Mesothelial cell of epicardium (in vitro differentiated cells): ENCODE data around the gene HNRNPUL1. TPM values are rescaled to one million over a fixed set of nuclear protein-coding genes. Genes with fewer than 3 reads are reported as not detected.
"Not testable (repeated sequence)": the region's sequence is repeated elsewhere in the genome, so short reads cannot be mapped to it uniquely, and the experiment has no call there.

ENCODE experiments used
- DNase-seq, 2 experiments: peaks; one replicate each; pipeline ENCODE4 v3.0.0; 2021; ENCODE audit warnings: low spot score in 2 of 2; ENCODE audit not compliant: unreplicated experiment in 2 of 2
- H3K27ac Mint-ChIP-seq: 2 replicates; pipeline ENCODE4 v1.8.0; 2021; ENCODE audit warnings: mixed read lengths
- H3K27me3 Mint-ChIP-seq: 2 replicates; pipeline ENCODE4 v1.8.0; 2021; ENCODE audit warnings: low read depth, mixed read lengths
- H3K36me3 Mint-ChIP-seq: 2 replicates; pipeline ENCODE4 v1.8.0; 2021; ENCODE audit warnings: mixed read lengths
- H3K4me1 Mint-ChIP-seq: 2 replicates; pipeline ENCODE4 v1.8.0; 2021; ENCODE audit warnings: mixed read lengths
- H3K4me3 Mint-ChIP-seq: 2 replicates; pipeline ENCODE4 v1.8.0; 2021; ENCODE audit warnings: mild to moderate bottlenecking, moderate library complexity, mixed read lengths
- H3K9me3 Mint-ChIP-seq: 2 replicates; pipeline ENCODE4 v1.8.0; 2021; ENCODE audit warnings: mixed read lengths
- CTCF ChIP-seq: fragments of 200-600 bp; sonication (generic); IDR thresholded peaks from one replicate; pipeline ENCODE4 v1.5.0; 2021; ENCODE audit warnings: antibody characterized with exemption; ENCODE audit not compliant: unreplicated experiment
- total RNA-seq: library from RNA; stranded (reverse); gene quantifications from 3 replicates; pipeline ENCODE4 v1.2.1, GENCODE V29; 2021

The HNRNPUL1 gene
- total RNA-seq, 1 donor from 2014 or later = 246 TPM

GRCh38 chr19:41288673-41289530 lies 24.7 kb downstream of the HNRNPUL1 start:
- H3K27ac Mint-ChIP-seq = no peak overlapping the region
- H3K36me3 Mint-ChIP-seq = peaks cover 41% of the 10 kb centered on the region
- DNase-seq = no peak

GRCh38 chr19:41289814-41290213 lies 25.6 kb downstream of the HNRNPUL1 start:
- not testable (repeated sequence) for H3K27ac Mint-ChIP-seq, H3K4me1 Mint-ChIP-seq, H3K9me3 Mint-ChIP-seq, H3K27me3 Mint-ChIP-seq, DNase-seq, H3K4me3 Mint-ChIP-seq
- peaks cover 45% of the 10 kb centered on the region for H3K36me3 Mint-ChIP-seq

More at GRCh38 chr19:41288673-41289530, 24.7 kb downstream of the HNRNPUL1 start:
- H3K27me3 Mint-ChIP-seq = no peaks in the 10 kb centered on the region
- H3K9me3 Mint-ChIP-seq = no peaks in the 10 kb centered on the region
- H3K4me1 Mint-ChIP-seq = no peaks in the 10 kb centered on the region
- TF ChIP-seq CTCF = no peak
- no peak overlapping the region for H3K4me3 Mint-ChIP-seq

GRCh38 chr19:41294393-41294792 lies 30.2 kb downstream of the HNRNPUL1 start:
- no peak for TF ChIP-seq CTCF
- Mint-ChIP-seq H3K4me3 (no peak overlapping the region), H3K4me1 (no peaks in the 10 kb centered on the region), H3K27me3 (no peaks in the 10 kb centered on the region), H3K9me3 (no peaks in the 10 kb centered on the region), H3K27ac (no peak overlapping the region), H3K36me3 (peaks cover 49% of the 10 kb centered on the region)
- DNase-seq = no peak

GRCh38 chr19:41295499-41295898 lies 31.3 kb downstream of the HNRNPUL1 start:
- Mint-ChIP-seq H3K4me3 (no peak overlapping the region), H3K27ac (no peak overlapping the region), H3K9me3 (no peaks in the 10 kb centered on the region), H3K27me3 (no peaks in the 10 kb centered on the region), H3K36me3 (peaks cover 50% of the 10 kb centered on the region), H3K4me1 (no peaks in the 10 kb centered on the region)
- no peak for DNase-seq
- TF ChIP-seq CTCF = no peak

- Mint-ChIP-seq H3K27ac (peak overlapping the region; percentile 12), H3K36me3 (peaks cover 52% of the 10 kb centered on the region), H3K4me1 (no peaks in the 10 kb centered on the region), H3K27me3 (no peaks in the 10 kb centered on the region), H3K4me3 (no peak overlapping the region), H3K9me3 (no peaks in the 10 kb centered on the region)
- TF ChIP-seq CTCF = no peak
- DNase-seq = no peak
Measured at GRCh38 chr19:41296433-41296871, 32.3 kb downstream of the HNRNPUL1 start.

- H3K36me3 Mint-ChIP-seq = peaks cover 54% of the 10 kb centered on the region
- no peaks in the 10 kb centered on the region for H3K9me3 Mint-ChIP-seq
- H3K4me3 Mint-ChIP-seq = no peak overlapping the region
- no peak for DNase-seq
- no peaks in the 10 kb centered on the region for H3K4me1 Mint-ChIP-seq
- TF ChIP-seq CTCF = no peak
- no peaks in the 10 kb centered on the region for H3K27me3 Mint-ChIP-seq
- H3K27ac Mint-ChIP-seq = peak overlapping the region; percentile 76
Measured at GRCh38 chr19:41297628-41298347, 33.6 kb downstream of the HNRNPUL1 start.
